Muscle of leg (tissue), 11 donors: ENCODE results near the gene FRS2. TPM values are rescaled to one million over a fixed set of nuclear protein-coding genes. Genes with fewer than 3 reads are reported as not detected.

ENCODE experiments used
- DNase-seq: peaks from one replicate; pipeline ENCODE4 v3.0.0; 2013
- H3K27ac ChIP-seq: one replicate; pipeline ENCODE4 v1.5.1; 2013; ENCODE audit warnings: mild to moderate bottlenecking, low read length, control low read depth
- H3K27me3 ChIP-seq: one replicate; pipeline ENCODE4 v1.6.1; 2013; ENCODE audit warnings: low read length; ENCODE audit not compliant: control insufficient read depth, insufficient read depth
- H3K36me3 ChIP-seq: one replicate; pipeline ENCODE4 v1.6.1; 2013; ENCODE audit warnings: low read length; ENCODE audit not compliant: control insufficient read depth, insufficient read depth
- H3K4me1 ChIP-seq: one replicate; pipeline ENCODE4 v1.6.1; 2013; ENCODE audit warnings: low read length; ENCODE audit not compliant: control insufficient read depth, insufficient read depth
- H3K4me3 ChIP-seq: one replicate; pipeline ENCODE4 v1.5.1; 2013; ENCODE audit warnings: low read length, control low read depth
- H3K9me3 ChIP-seq: replicated peaks from 2 replicates; pipeline ENCODE4 v1.6.1; 2013; ENCODE audit warnings: low read depth, low read length; ENCODE audit not compliant: control insufficient read depth
- WGBS: methylation state at CpG from one replicate; pipeline ENCODE4 v1.1.5; 2013; ENCODE audit warnings: missing lambda C conversion rate; ENCODE audit not compliant: insufficient coverage; 5-methylcytosine and 5-hydroxymethylcytosine counted together
- polyA plus RNA-seq, 8 donors: library from polyadenylated mRNA; unstranded; fragments of 120-200 nt; gene quantifications; one replicate each; pipeline versions ENCODE4 v1.2.1 to v1.2.3, GENCODE V29; 2013; ENCODE audit warnings: inconsistent platforms in 1 of 8, low replicate concordance in 1 of 8; ENCODE audit not compliant: insufficient read length in 8 of 8, insufficient read depth in 1 of 8
- total RNA-seq: library from RNA; stranded (reverse); fragments of 120-200 nt; gene quantifications from one replicate; pipeline ENCODE4 v1.2.4, GENCODE V29; 2013

FRS2 gene
- total and polyA plus RNA-seq, 9 donors: 12.9 to 28.8 (median 20.2) TPM

GRCh38 chr12:69620077-69620476, 149.9 kb downstream of the FRS2 start:
- Histone ChIP-seq H3K27me3 (no peaks in the 10 kb centered on the region), H3K36me3 (no peaks in the 10 kb centered on the region), H3K4me1 (no peaks in the 10 kb centered on the region), H3K4me3 (no peak overlapping the region), H3K9me3 (no peaks in the 10 kb centered on the region), H3K27ac (no peak overlapping the region)
- WGBS: 100% methylated on average over 1 of the region's 4 CpGs
- DNase-seq: no peak

GRCh38 chr12:69620921-69621320, 150.7 kb downstream of the FRS2 start:
- Histone ChIP-seq H3K27me3 (no peaks in the 10 kb centered on the region), H3K9me3 (no peaks in the 10 kb centered on the region), H3K36me3 (no peaks in the 10 kb centered on the region), H3K4me3 (no peak overlapping the region), H3K27ac (no peak overlapping the region), H3K4me1 (no peaks in the 10 kb centered on the region)
- no peak for DNase-seq
- WGBS: no CpG with 5 or more reads among the region's 2 CpGs

- 100% methylated on average over 1 of the region's 2 CpGs for WGBS
- H3K27ac ChIP-seq: no peak overlapping the region
- no peak overlapping the region for H3K4me3 ChIP-seq
- no peaks in the 10 kb centered on the region for H3K36me3 ChIP-seq
- H3K9me3 ChIP-seq: no peaks in the 10 kb centered on the region
- no peaks in the 10 kb centered on the region for H3K27me3 ChIP-seq
- no peak for DNase-seq
- no peaks in the 10 kb centered on the region for H3K4me1 ChIP-seq
Observed at GRCh38 chr12:69621551-69621950, 151.4 kb downstream of the FRS2 start.

GRCh38 chr12:69623970-69624369, 153.8 kb downstream of the FRS2 start:
- Histone ChIP-seq H3K9me3 (no peaks in the 10 kb centered on the region), H3K36me3 (no peaks in the 10 kb centered on the region), H3K4me3 (no peak overlapping the region), H3K27ac (no peak overlapping the region), H3K4me1 (no peaks in the 10 kb centered on the region), H3K27me3 (no peaks in the 10 kb centered on the region)
- peak; percentile 11 for DNase-seq
- 95% methylated on average over 8 of the region's 13 CpGs for WGBS

GRCh38 chr12:69627501-69627900, 157.3 kb downstream of the FRS2 start:
- Histone ChIP-seq H3K4me1 (no peaks in the 10 kb centered on the region), H3K9me3 (no peaks in the 10 kb centered on the region), H3K4me3 (no peak overlapping the region), H3K27ac (no peak overlapping the region), H3K27me3 (no peaks in the 10 kb centered on the region), H3K36me3 (no peaks in the 10 kb centered on the region)
- DNase-seq: no peak
- no CpG with 5 or more reads among the region's 8 CpGs for WGBS

Other genes with a start within 250 kb of the FRS2 start
- gene CPSF6, start 230.8 kb upstream of the FRS2 start, total RNA-seq: 21.1 TPM
- 10 to 100 TPM; 43.4 to 63.3 (median 54.6) TPM for gene CPSF6, start 230.8 kb upstream of the FRS2 start, polyA plus RNA-seq
- gene LYZ, start 122.0 kb upstream of the FRS2 start, total RNA-seq: 11.3 TPM
- gene LYZ, start 122.0 kb upstream of the FRS2 start, polyA plus RNA-seq: 10 to 100 TPM; 23.0 to 80.7 (median 34.9) TPM
- gene YEATS4, start 110.6 kb upstream of the FRS2 start, total RNA-seq: 15.0 TPM
- 10 to 100 TPM; 11.4 to 16.1 (median 14.1) TPM for gene YEATS4, start 110.6 kb upstream of the FRS2 start, polyA plus RNA-seq
- 191 TPM for gene CCT2, start 115.1 kb downstream of the FRS2 start, total RNA-seq
- gene CCT2, start 115.1 kb downstream of the FRS2 start, polyA plus RNA-seq: 100 to 1,000 TPM; 165 to 196 (median 177) TPM
- gene LRRC10, start 140.5 kb downstream of the FRS2 start, total RNA-seq: not detected
- gene LRRC10, start 140.5 kb downstream of the FRS2 start, polyA plus RNA-seq: under 1 TPM in 2 of 8 donors, not detected in 6; 0.09 to 0.10 TPM
- gene BEST3, start 228.9 kb downstream of the FRS2 start, total RNA-seq: 41.7 TPM
- gene BEST3, start 228.9 kb downstream of the FRS2 start, polyA plus RNA-seq: 10 to 100 TPM; 26.2 to 72.8 (median 45.5) TPM